Endothelial cell of umbilical vein (primary cell): ENCODE measurements around the gene SERGEF.

Experiments used
- JUN ChIP-seq: IDR thresholded peaks from 2 replicates; pipeline ENCODE4 v1.6.1; 2011; ENCODE audit warnings: borderline replicate concordance, low read depth; ENCODE audit not compliant: insufficient read length, insufficient read depth
- POLR2A ChIP-seq: IDR thresholded peaks from 2 replicates; pipeline ENCODE4 v1.6.1; 2012; ENCODE audit warnings: low read depth, mild to moderate bottlenecking, control low read depth, low read length
- POLR2AphosphoS5 ChIP-seq: IDR thresholded peaks from 2 replicates; pipeline ENCODE4 v1.6.1; 2012; ENCODE audit warnings: low read depth, mild to moderate bottlenecking, control low read depth, low read length, moderate library complexity; ENCODE audit not compliant: insufficient read depth
- TF ChIP-seq, protein P1 (sequence below), 2 donors: IDR thresholded peaks; 1 replicate in 1 of 2; 2 replicates in 1 of 2; pipeline ENCODE4 v1.5.1; 2011; ENCODE audit warnings: low read length in 2 of 2, mild to moderate bottlenecking in 2 of 2, moderate library complexity in 2 of 2, control low read depth in 1 of 2, inconsistent platforms in 1 of 2, low read depth in 1 of 2; ENCODE audit not compliant: insufficient read depth in 1 of 2; ENCODE audit errors: extremely low read depth in 1 of 2
- TF ChIP-seq, protein P2 (sequence below): IDR thresholded peaks from 2 replicates; pipeline ENCODE4 v1.6.1; 2011; ENCODE audit not compliant: insufficient read depth, insufficient read length

DNA sequence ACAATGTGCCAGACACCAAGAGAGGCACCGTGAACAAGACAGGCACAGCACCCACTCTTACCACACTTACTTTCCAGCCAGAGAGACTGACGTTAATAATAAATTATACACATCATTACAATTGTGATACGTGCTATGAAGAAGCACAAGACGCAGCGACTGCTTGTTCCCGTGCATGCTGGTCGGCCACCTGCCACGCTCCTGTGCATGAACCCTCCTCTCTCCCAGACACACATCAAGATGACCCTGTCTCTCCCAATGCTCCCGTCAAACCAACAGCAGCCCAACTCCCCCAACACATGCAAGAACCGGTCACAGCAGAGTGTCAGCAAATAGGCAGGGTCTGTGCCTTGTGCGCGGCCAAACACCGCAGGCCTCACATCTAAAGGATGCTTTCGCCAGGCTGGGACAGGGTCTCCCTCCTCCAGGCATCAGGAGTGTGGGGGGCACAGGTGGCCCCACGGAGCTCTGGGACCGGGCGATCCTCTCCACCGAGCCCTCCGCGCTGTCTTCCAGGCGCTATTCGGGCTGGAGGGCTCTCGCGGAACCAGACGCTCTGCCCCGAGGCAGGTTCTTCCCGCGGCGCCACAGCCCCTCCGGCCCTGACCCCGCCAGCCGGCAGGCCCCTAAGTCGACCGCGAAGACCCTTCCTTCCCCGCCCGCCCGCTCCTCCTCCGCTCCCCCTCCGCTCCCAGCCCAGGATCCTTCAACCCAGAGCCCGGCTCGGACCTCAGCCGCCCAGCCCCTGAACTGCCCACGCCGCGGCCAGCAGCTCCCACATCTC lies 533 bp downstream of the SERGEF start:
- TF ChIP-seq, protein P1, sequence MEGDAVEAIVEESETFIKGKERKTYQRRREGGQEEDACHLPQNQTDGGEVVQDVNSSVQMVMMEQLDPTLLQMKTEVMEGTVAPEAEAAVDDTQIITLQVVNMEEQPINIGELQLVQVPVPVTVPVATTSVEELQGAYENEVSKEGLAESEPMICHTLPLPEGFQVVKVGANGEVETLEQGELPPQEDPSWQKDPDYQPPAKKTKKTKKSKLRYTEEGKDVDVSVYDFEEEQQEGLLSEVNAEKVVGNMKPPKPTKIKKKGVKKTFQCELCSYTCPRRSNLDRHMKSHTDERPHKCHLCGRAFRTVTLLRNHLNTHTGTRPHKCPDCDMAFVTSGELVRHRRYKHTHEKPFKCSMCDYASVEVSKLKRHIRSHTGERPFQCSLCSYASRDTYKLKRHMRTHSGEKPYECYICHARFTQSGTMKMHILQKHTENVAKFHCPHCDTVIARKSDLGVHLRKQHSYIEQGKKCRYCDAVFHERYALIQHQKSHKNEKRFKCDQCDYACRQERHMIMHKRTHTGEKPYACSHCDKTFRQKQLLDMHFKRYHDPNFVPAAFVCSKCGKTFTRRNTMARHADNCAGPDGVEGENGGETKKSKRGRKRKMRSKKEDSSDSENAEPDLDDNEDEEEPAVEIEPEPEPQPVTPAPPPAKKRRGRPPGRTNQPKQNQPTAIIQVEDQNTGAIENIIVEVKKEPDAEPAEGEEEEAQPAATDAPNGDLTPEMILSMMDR (IDR thresholded peaks at IDR 0.05; ENCODE audit: extremely low read depth in 1 of 2, insufficient read depth in 1 of 2, low read depth in 1 of 2, low read length in 2 of 2): no peak
- no peak for TF ChIP-seq POLR2A
- TF ChIP-seq, protein P2, sequence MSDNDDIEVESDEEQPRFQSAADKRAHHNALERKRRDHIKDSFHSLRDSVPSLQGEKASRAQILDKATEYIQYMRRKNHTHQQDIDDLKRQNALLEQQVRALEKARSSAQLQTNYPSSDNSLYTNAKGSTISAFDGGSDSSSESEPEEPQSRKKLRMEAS: no peak
- TF ChIP-seq POLR2AphosphoS5: no peak
- no peak for TF ChIP-seq JUN
